ENCODE data around the gene BMP3.

Gene BMP3

GRCh38 chr4:81042578-81043365, 12.3 kb downstream of the BMP3 start:
- no peak for DNase-seq

- DNase-seq = no peak
These were observed 18.8 kb downstream of the BMP3 start for GRCh38 chr4:81049330-81049729.

- DNase-seq = no peak
These were observed 19.4 kb downstream of the BMP3 start for GRCh38 chr4:81049907-81050306.

- peak; percentile 64 to 68 for DNase-seq
These were observed 21.9 kb downstream of the BMP3 start for GRCh38 chr4:81052119-81053068.

- no peak for DNase-seq
These were observed 28.1 kb downstream of the BMP3 start for GRCh38 chr4:81058621-81059020.

GRCh38 chr4:81060587-81061343, 30.3 kb downstream of the BMP3 start:
- DNase-seq = no peak

GRCh38 chr4:81061344-81061730, 30.8 kb downstream of the BMP3 start:
- no peak for DNase-seq

- DNase-seq = no peak
These were observed 31.5 kb downstream of the BMP3 start for GRCh38 chr4:81062001-81062400.

- DNase-seq = no peak
These were observed 34.9 kb downstream of the BMP3 start for GRCh38 chr4:81065446-81065845.

- peak; percentile 86 to 91 for DNase-seq
These were observed 39.3 kb downstream of the BMP3 start for GRCh38 chr4:81069706-81070331.

GRCh38 chr4:81071013-81071412, 40.5 kb downstream of the BMP3 start:
- no peak for DNase-seq

- no peak for DNase-seq
These were observed 50.6 kb downstream of the BMP3 start for GRCh38 chr4:81081156-81081555.

- no peak for DNase-seq
These were observed 53.5 kb downstream of the BMP3 start for GRCh38 chr4:81084029-81084428.

GRCh38 chr4:81084634-81085033, 54.1 kb downstream of the BMP3 start:
- DNase-seq = no peak

- DNase-seq = no peak
These were observed 54.8 kb downstream of the BMP3 start for GRCh38 chr4:81085291-81085690.

GRCh38 chr4:81085979-81086378, 55.5 kb downstream of the BMP3 start:
- DNase-seq = no peak

GRCh38 chr4:81093720-81094401, 63.4 kb downstream of the BMP3 start:
- DNase-seq = peak in 1 of 2 experiments; percentile 2

- DNase-seq = no peak
These were observed 64.9 kb downstream of the BMP3 start for GRCh38 chr4:81095389-81095788.

- DNase-seq = no peak
These were observed 66.1 kb downstream of the BMP3 start for GRCh38 chr4:81096566-81096965.

GRCh38 chr4:81102107-81102506, 71.6 kb downstream of the BMP3 start:
- no peak for DNase-seq

- DNase-seq = no peak
These were observed 75.6 kb downstream of the BMP3 start for GRCh38 chr4:81106150-81106549.
